Activated effector memory CD4-positive, alpha-beta T cell treated with anti-CD3 and anti-CD28 coated beads, Interleukin-2, amount 50 U/mL, for 16 hours (primary cell): ENCODE data around the gene LRMDA.
"Not testable (repeated sequence)": the region's sequence is repeated elsewhere in the genome, so short reads cannot be mapped to it uniquely, and the experiment has no call there.

Experiments
- DNase-seq: peaks from one replicate; pipeline ENCODE4 v3.0.0-alpha.2; 2020

LRMDA gene

GRCh38 chr10:75761289-75761688 is 329.9 kb downstream of the LRMDA start:
- no peak for DNase-seq

DNA sequence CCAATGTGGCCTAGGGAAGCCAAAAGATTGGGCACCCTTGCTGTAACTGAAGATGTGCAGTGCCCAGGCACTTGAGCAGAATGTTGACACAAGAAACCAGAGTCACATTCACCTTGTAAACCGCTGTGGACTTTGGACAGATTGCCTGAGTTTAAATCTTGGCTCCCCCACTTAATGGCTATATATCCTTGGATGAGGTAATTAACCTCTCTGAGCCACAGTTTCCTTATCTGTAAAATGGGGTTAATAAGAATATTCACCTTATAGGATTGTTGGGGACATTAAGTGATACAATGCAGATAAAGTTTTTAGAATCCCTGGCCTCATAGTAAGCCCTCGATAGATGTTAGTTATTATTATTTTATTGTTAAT is 331.0 kb downstream of the LRMDA start:
- no peak for DNase-seq

GRCh38 chr10:75763652-75764051 is 332.2 kb downstream of the LRMDA start:
- no peak for DNase-seq

DNA sequence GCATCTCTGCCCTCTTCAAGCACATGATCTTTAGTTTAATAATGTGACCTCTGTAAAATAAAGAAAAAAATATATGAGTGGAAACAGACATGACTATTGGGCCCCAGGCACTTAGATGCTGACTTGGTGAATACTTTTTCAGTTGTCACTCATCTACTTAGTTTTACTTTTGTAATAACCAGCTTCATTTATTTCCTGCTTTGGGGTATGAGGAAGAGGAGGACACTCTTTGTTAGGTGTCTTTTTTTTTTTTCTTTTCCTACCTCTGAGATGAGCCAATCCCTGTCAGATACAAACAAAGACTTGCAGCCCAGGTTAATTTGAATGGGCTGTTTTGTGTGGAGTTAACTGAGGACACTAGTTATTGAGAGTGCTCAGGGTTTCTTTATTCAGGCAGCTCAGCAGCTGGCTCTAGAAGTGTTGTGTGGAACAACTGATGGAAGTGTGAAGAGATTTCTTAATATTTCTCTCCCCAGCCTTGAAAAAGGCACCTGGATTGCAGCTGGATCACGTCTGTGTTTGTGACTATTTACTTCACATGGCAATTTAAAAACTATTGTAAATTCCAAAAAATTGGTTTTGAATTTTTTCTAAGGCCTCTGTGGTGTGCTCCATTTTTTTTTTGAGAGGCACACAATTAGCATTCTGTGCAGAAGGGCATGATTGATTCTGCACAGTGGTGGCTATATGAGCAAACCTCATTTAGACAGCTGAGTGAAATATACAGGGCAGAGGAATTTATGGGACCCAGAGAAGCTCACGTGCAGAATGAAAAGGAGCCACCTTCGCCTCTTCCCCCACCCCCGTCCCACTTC is 333.8 kb downstream of the LRMDA start:
- DNase-seq = no peak

GRCh38 chr10:75765789-75766096 is 334.3 kb downstream of the LRMDA start:
- no peak for DNase-seq

- no peak for DNase-seq
Observed at GRCh38 chr10:75766106-75766505, 334.7 kb downstream of the LRMDA start.

DNA sequence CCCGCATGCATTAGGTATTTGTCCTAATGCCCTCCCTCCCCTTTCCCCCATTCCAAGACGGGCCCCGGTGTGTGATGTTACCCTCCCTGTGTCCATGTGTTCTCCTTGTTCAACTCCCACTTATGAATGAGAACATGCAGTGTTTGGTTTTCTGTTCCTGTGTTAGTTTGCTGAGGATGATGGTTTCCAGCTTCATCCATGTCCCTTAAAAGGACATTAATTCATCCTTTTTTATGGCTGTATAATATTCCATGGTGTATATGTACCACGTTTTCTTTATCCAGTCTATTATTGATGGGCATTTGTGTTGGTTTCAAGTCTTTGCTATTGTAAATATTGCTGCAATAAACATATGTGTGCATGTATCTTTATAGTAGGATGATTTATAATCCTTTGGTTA is 335.3 kb downstream of the LRMDA start:
- not testable (repeated sequence) for DNase-seq

DNA sequence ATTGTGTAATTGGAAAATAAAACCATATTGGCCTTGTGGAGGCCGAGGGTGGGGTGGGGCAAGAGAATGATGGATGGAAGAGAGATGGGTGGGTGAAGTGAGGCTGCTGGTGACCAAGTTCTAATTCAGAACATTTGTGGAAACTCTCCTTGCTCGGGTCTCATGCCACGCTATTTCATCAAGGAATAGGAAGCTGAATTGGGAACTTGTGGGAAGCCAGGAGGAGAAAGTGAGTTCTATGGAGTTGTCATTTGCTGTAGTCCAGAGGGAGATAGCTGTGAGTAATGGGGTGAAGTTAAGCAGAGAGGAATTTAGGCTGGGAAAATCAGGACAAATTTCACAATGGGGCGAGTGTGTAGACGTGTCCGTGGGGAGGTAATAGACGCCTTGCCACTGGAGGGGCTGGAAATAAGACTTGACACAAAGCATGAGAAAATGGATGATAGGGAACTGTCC is 339.2 kb downstream of the LRMDA start:
- DNase-seq = no peak

DNA sequence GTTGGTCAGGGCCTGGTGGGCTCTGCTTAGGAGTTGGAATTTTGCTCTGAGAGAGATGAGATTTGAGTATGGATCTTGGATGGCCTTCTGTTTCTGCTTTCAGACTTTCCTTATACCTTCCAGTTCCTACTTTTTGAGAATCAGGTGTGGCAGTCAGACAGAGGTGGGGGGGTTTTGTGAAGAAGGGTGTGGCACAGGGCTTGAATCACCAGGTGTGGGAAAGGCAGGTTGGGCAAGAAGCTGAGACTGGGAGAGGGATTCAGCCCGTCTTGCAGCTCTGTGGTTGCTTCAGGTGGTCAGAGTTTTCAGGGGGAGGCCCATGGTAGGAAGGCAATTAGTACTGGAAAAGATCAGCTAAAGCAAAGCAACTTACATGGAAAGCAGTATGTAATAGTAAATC is 340.2 kb downstream of the LRMDA start:
- DNase-seq = no peak

- no peak for DNase-seq
Observed at GRCh38 chr10:75772153-75772887, 340.9 kb downstream of the LRMDA start.

- no peak for DNase-seq
Observed at GRCh38 chr10:75773231-75773780, 341.9 kb downstream of the LRMDA start.

GRCh38 chr10:75773813-75774782 is 342.7 kb downstream of the LRMDA start:
- DNase-seq = no peak

- DNase-seq = no peak
Observed at GRCh38 chr10:75774783-75775490, 343.5 kb downstream of the LRMDA start.

- no peak for DNase-seq
Observed at GRCh38 chr10:75776738-75777504, 345.5 kb downstream of the LRMDA start.

GRCh38 chr10:75778665-75779064 is 347.2 kb downstream of the LRMDA start:
- no peak for DNase-seq

GRCh38 chr10:75779276-75779675 is 347.9 kb downstream of the LRMDA start:
- DNase-seq = no peak

DNA sequence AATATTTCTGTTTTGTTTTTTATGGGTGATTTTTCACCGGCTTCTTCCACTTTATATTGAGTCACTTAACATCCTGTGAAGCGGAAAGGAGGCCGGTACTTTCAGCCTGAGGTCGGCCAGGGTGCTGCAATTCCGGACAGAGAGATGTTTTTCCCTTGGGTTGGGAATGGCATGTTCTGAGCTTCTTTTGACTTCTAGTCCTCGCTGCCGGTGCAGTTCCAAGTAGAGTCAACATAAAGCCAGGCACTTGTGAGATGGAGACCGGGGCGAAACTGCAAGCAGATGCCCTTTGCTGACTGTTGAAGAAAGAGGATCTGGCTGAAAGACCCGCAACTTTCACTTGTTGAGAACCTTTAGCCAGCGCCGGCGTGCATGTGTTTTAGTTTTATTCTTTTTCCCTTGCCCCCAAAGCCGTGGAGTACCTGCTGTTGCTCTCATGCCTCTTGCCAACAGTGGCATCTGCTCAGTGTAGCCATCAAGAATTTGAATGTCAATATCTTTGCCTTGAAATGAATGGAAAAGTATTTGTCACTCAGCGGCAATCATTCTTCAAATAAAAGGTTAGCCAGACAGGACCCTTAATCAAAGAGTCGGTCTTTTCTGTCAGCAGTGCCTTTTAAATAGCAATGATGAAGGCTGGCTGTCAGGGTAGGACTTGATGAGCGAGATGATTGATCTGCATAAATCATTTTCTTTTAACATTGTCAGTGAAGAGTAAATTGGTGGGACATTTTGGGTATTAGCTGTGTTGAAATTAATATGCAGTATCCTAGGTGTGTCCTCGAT is 351.2 kb downstream of the LRMDA start:
- no peak for DNase-seq

GRCh38 chr10:75788394-75789205 is 357.2 kb downstream of the LRMDA start:
- DNase-seq = no peak

- DNase-seq = no peak
Observed at GRCh38 chr10:75793848-75794247, 362.4 kb downstream of the LRMDA start.

GRCh38 chr10:75801121-75801520 is 369.7 kb downstream of the LRMDA start:
- DNase-seq = no peak
